Keratinocyte (primary cell): ENCODE results near the gene MED12L.

Experiments used
- EZH2 ChIP-seq: IDR thresholded peaks from one replicate; pipeline ENCODE4 v1.6.1; 2012; ENCODE audit warnings: inconsistent platforms, mild to moderate bottlenecking, low read length, moderate library complexity
- TF ChIP-seq, protein P1 (sequence below), 3 experiments: IDR thresholded peaks in 1 of 3; conservative IDR thresholded peaks in 1 of 3; optimal IDR thresholded peaks in 1 of 3; 2 replicates in 2 of 3; 3 replicates in 1 of 3; pipeline versions ENCODE3 to v1.5.1; 2011; ENCODE audit warnings: low read length in 3 of 3, mild to moderate bottlenecking in 3 of 3, moderate library complexity in 2 of 3, control low read depth in 1 of 3, inconsistent platforms in 1 of 3; ENCODE audit not compliant: insufficient read depth in 2 of 3; ENCODE audit errors: extremely low read depth in 1 of 3

- TF ChIP-seq, protein P1, sequence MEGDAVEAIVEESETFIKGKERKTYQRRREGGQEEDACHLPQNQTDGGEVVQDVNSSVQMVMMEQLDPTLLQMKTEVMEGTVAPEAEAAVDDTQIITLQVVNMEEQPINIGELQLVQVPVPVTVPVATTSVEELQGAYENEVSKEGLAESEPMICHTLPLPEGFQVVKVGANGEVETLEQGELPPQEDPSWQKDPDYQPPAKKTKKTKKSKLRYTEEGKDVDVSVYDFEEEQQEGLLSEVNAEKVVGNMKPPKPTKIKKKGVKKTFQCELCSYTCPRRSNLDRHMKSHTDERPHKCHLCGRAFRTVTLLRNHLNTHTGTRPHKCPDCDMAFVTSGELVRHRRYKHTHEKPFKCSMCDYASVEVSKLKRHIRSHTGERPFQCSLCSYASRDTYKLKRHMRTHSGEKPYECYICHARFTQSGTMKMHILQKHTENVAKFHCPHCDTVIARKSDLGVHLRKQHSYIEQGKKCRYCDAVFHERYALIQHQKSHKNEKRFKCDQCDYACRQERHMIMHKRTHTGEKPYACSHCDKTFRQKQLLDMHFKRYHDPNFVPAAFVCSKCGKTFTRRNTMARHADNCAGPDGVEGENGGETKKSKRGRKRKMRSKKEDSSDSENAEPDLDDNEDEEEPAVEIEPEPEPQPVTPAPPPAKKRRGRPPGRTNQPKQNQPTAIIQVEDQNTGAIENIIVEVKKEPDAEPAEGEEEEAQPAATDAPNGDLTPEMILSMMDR (optimal IDR thresholded peaks at IDR 0.05 in 1 of 3, IDR thresholded peaks at IDR 0.05 in 1 of 3, conservative IDR thresholded peaks at IDR 0.05 in 1 of 3; ENCODE audit: extremely low read depth in 1 of 3, insufficient read depth in 2 of 3, low read length in 3 of 3): no peak
- no peak for TF ChIP-seq EZH2
These were observed 47.7 kb downstream of the MED12L start for GRCh38 chr3:151133175-151133574.
